Spleen (tissue), 11 donors: Measurements from ENCODE around the gene MED7. TPM values are rescaled to one million over a fixed set of nuclear protein-coding genes. Genes with fewer than 3 reads are reported as not detected.

Experiments
- DNase-seq: peaks from one replicate; pipeline ENCODE4 v3.0.0-alpha.2; 2020
- H3K27ac ChIP-seq, 8 donors: fragments of 200-600 bp; sonication (generic) in 7 of 8; 1 replicate in 4 of 8; 2 replicates in 4 of 8; pipeline versions ENCODE4 v1.5.0 to v1.8.0; 2016 to 2021; ENCODE audit warnings: inconsistent platforms in 4 of 8, mild to moderate bottlenecking in 4 of 8, moderate library complexity in 1 of 8
- H3K27me3 ChIP-seq, 7 donors: fragments of 200-600 bp; sonication (generic) in 6 of 7; replicated peaks in 1 of 7; 1 replicate in 4 of 7; 2 replicates in 3 of 7; pipeline versions ENCODE4 v1.5.0 to v1.8.0; 2016 to 2021; ENCODE audit warnings: inconsistent platforms in 3 of 7, mild to moderate bottlenecking in 1 of 7
- H3K36me3 ChIP-seq, 6 donors: fragments of 200-600 bp; sonication (generic) in 5 of 6; 1 replicate in 4 of 6; 2 replicates in 2 of 6; pipeline versions ENCODE4 v1.5.0 to v1.8.0; 2016 to 2021; ENCODE audit warnings: inconsistent platforms in 2 of 6
- H3K4me1 ChIP-seq, 6 donors: fragments of 200-600 bp; sonication (generic) in 5 of 6; 1 replicate in 3 of 6; 2 replicates in 3 of 6; pipeline versions ENCODE4 v1.5.0 to v1.8.0; 2016 to 2021; ENCODE audit warnings: inconsistent platforms in 3 of 6
- H3K4me3 ChIP-seq, 8 donors: fragments of 200-600 bp; sonication (generic) in 7 of 8; 1 replicate in 4 of 8; 2 replicates in 4 of 8; pipeline versions ENCODE4 v1.5.0 to v1.8.0; 2016 to 2021; ENCODE audit warnings: inconsistent platforms in 4 of 8, mild to moderate bottlenecking in 4 of 8, moderate library complexity in 2 of 8
- H3K9me3 ChIP-seq, 8 donors: fragments of 200-600 bp; sonication (generic) in 7 of 8; 1 replicate in 4 of 8; 2 replicates in 4 of 8; pipeline versions ENCODE4 v1.5.0 to v1.8.0; 2016 to 2021; ENCODE audit warnings: inconsistent platforms in 4 of 8
- CTCF ChIP-seq, 11 experiments: fragments of 200-600 bp in 7 of 11; fragments of 450-650 bp in 4 of 11; sonication (generic) in 4 of 11; IDR thresholded peaks in 8 of 11; conservative IDR thresholded peaks in 3 of 11; 1 replicate in 7 of 11; 2 replicates in 4 of 11; pipeline versions ENCODE4 v1.4.0 to v1.8.0; 2016 to 2021; ENCODE audit warnings: antibody characterized with exemption in 11 of 11, inconsistent platforms in 4 of 11, mild to moderate bottlenecking in 1 of 11
- POLR2A ChIP-seq, 3 donors: fragments of 450-650 bp; IDR thresholded peaks; one replicate each; pipeline ENCODE4 v1.5.1; 2017; ENCODE audit warnings: antibody characterized with exemption in 3 of 3, mild to moderate bottlenecking in 1 of 3
- POLR2AphosphoS5 ChIP-seq, 3 donors: sonication (generic); formaldehyde crosslinking; IDR thresholded peaks; one replicate each; pipeline ENCODE4 v1.5.1; 2017; ENCODE audit warnings: antibody characterized with exemption in 3 of 3
- WGBS, 5 donors: extraction: QIAGEN DNeasy Blood & Tissue Kit in 3 of 5; methylation state at CpG; one replicate each; pipeline versions ENCODE4 v1.1.5 to v1.1.7; 2013 to 2018; 5-methylcytosine and 5-hydroxymethylcytosine counted together
- intact Hi-C: fragments of 100-400 bp; cut with DNase I; formaldehyde crosslinking; loops from one replicate; pipeline ENCODE4 v1.15.0; 2023; ENCODE audit warnings: low total_unique reads
- polyA plus RNA-seq, 3 donors: library from polyadenylated mRNA; stranded (reverse); fragments of 200-250 nt; gene quantifications; one replicate each; pipeline ENCODE4 v1.2.1, GENCODE V29; 2013
- total RNA-seq, 7 donors: library from RNA; depleted of rRNA in 3 of 7; stranded (reverse); fragments of >200 nt in 3 of 7; fragmentation: NEBNext Ultra II Directional in 4 of 7; extraction: Animal tissue kit (Norgen Biotek cat#: 25700) in 4 of 7; gene quantifications; one replicate each; pipeline versions ENCODE4 v1.1.0 to v1.2.1, GENCODE V29; 2016 to 2021
- donor health status: healthy with polysubstance abuse.
- donor health status: DM: no; HTN: no; CAD: no; lungs with moderate emphysema.
- donor health status: DM: no; HTN: no; CAD: no.
- donor health status: Bipolar disorder and iron deficiency.
- donor health status: healthy.
- donor health status: DM: no; HTN: no; CAD: no.
- donor health status: DM: yes; HTN: yes; CAD: no.

MED7 gene
- total and polyA plus RNA-seq, 10 donors: 9.5 to 27.0 (median 14.9) TPM

DNA sequence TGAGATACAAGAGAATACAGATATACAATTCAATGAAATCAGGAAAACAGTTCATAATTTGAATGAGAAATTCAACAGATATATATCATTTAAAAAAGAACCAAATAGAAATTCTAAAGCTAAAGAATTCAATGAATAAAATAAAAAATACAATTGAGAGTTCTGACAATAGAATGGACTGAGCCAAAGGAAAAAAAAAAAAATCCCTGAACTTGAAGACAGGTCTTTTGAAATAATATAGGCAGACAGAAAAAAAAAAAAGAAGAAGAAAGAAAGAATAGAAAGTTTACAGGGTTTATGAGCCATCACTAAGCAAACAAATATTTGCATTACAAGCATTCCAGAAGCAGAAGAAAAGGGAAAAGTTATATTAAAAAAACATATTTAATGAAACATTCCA lies 21.0 kb downstream of the MED7 start:
- Histone ChIP-seq H3K27ac (no peak overlapping the region), H3K9me3 (peaks cover 0 to 32% (median 26%) of the 10 kb centered on the region in 8 donors), H3K4me1 (no peaks in the 10 kb centered on the region), H3K4me3 (no peak overlapping the region), H3K27me3 (no peaks in the 10 kb centered on the region), H3K36me3 (no peaks in the 10 kb centered on the region)
- DNase-seq: no peak
- TF ChIP-seq POLR2A (IDR thresholded peaks at IDR 0.05) (no peak), CTCF (IDR thresholded peaks at IDR 0.05 in 8 of 11, conservative IDR thresholded peaks at IDR 0.05 in 3 of 11) (no peak), POLR2AphosphoS5 (IDR thresholded peaks at IDR 0.05) (no peak)
- intact Hi-C loops: no loop called here

DNA sequence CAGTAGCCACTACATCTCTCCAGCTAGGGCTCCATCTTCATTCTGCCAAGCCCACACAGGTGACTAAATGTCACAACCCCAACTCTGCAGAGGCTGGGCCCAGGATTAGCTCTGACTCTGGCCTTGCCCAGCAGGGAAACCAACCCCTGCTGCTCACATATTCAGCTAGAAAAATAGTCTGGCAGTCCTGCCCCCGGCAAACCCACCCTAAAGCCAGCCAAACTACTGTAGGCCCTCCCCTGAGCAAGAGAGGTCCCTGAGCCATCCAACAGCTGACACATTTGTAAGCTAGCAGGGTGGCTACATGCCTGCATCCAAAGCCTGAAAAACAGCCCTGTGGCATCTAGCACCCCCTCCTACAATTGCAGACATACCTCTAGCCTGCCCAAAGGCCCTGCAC lies 22.6 kb downstream of the MED7 start:
- intact Hi-C loops: no loop called here
- H3K4me1 ChIP-seq: peaks cover 0 to 3% (median 0%) of the 10 kb centered on the region in 6 donors
- TF ChIP-seq POLR2A (IDR thresholded peaks at IDR 0.05): no peak
- no peak for TF ChIP-seq CTCF (IDR thresholded peaks at IDR 0.05 in 8 of 11, conservative IDR thresholded peaks at IDR 0.05 in 3 of 11)
- no peak for TF ChIP-seq POLR2AphosphoS5 (IDR thresholded peaks at IDR 0.05)
- H3K4me3 ChIP-seq: no peak overlapping the region
- no peaks in the 10 kb centered on the region for H3K36me3 ChIP-seq
- no peak for DNase-seq
- H3K9me3 ChIP-seq: peaks cover 0 to 32% (median 26%) of the 10 kb centered on the region in 8 donors
- H3K27ac ChIP-seq: no peak overlapping the region
- H3K27me3 ChIP-seq: no peaks in the 10 kb centered on the region
- WGBS, 5 donors: 71 to 91% (median 78%) methylated on average over 1 of the region's 1 CpG

GRCh38 chr5:157116483-157116954 lies 26.1 kb downstream of the MED7 start:
- H3K27ac ChIP-seq: no peak overlapping the region
- H3K9me3 ChIP-seq: peaks cover 0 to 11% (median 7%) of the 10 kb centered on the region in 8 donors
- peaks cover 0 to 10% (median 0%) of the 10 kb centered on the region in 6 donors for H3K4me1 ChIP-seq
- 63 to 74% (median 68%) methylated on average over 6 of the region's 6 CpGs for WGBS, 5 donors
- no peaks in the 10 kb centered on the region for H3K27me3 ChIP-seq
- no peak for DNase-seq
- intact Hi-C loops: no loop called here
- no peak overlapping the region for H3K4me3 ChIP-seq
- TF ChIP-seq POLR2A (IDR thresholded peaks at IDR 0.05) (no peak), CTCF (IDR thresholded peaks at IDR 0.05 in 8 of 11, conservative IDR thresholded peaks at IDR 0.05 in 3 of 11) (no peak), POLR2AphosphoS5 (IDR thresholded peaks at IDR 0.05) (no peak)
- no peaks in the 10 kb centered on the region for H3K36me3 ChIP-seq

DNA sequence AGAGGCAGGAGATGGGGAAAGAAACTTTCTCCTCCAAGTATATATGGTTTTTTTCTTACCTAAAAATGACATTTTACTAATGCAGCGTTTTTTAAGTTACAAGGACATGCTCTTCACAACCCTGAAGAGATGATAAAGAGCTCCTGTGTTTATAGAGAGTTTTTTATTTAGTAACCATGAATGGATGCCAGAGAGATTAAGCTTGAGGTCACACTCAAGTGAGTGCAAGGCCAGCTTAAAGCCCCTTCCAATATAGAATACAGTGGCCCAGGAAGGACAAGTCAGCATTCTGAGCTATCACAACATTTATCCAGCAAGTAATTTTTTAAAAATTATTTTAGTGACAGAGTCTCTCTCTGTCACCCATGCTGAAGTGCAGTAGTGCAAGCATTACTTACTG lies 27.2 kb downstream of the MED7 start:
- no peak for TF ChIP-seq CTCF (IDR thresholded peaks at IDR 0.05 in 8 of 11, conservative IDR thresholded peaks at IDR 0.05 in 3 of 11)
- peaks cover 0 to 12% (median 1%) of the 10 kb centered on the region in 6 donors for H3K4me1 ChIP-seq
- H3K27me3 ChIP-seq: no peaks in the 10 kb centered on the region
- WGBS, 5 donors: 36 to 82% (median 72%) methylated on average over 1 of the region's 1 CpG
- H3K27ac ChIP-seq: peak overlapping the region in 2 of 8 donors; percentile 12 to 38
- no peak for DNase-seq
- H3K4me3 ChIP-seq: no peak overlapping the region
- intact Hi-C loops: no loop called here
- peaks cover 0 to 1% (median 0%) of the 10 kb centered on the region in 8 donors for H3K9me3 ChIP-seq
- H3K36me3 ChIP-seq: no peaks in the 10 kb centered on the region
